H1 (cell line): Measurements from ENCODE around the gene TSPAN16. TPM values are rescaled to one million over a fixed set of nuclear protein-coding genes. Genes with fewer than 3 reads are reported as not detected.

Source experiments
- CTCF ChIA-PET: fragments of 300-600 bp; sonication (Branson Sonifier 250); formaldehyde crosslinking; loops from one replicate; lab custom pipeline; 2021; ENCODE audit not compliant: partially characterized antibody; lab: Charles Lee
- POLR2A ChIA-PET: fragments of 300-600 bp; sonication (Branson Sonifier 250); formaldehyde crosslinking; loops from one replicate; lab custom pipeline; 2021; ENCODE audit warnings: inconsistent platforms; ENCODE audit not compliant: partially characterized antibody; lab: Charles Lee
- DNase-seq, 2 experiments: peaks; one replicate each; pipeline versions ENCODE4 v3.0.0 to v3.0.0-alpha.2; 2010 to 2022; ENCODE audit warnings: low spot score in 2 of 2, low read depth in 1 of 2, mixed read lengths in 1 of 2
- FAIRE-seq: peaks from 2 replicates; lab custom pipeline; 2011; peaks lifted over from hg19 to GRCh38; lab: Jason Lieb, UNC
- H2AFZ ChIP-seq: 2 replicates; pipeline ENCODE4 v1.8.1; 2012; ENCODE audit warnings: low read length, inconsistent platforms
- H2AK5ac ChIP-seq: 2 replicates; pipeline ENCODE4 v1.6.1; 2013; ENCODE audit warnings: low read depth, low read length
- H2BK120ac ChIP-seq: replicated peaks from 2 replicates; pipeline ENCODE3; 2013; ENCODE audit warnings: low read depth, low read length, inconsistent platforms
- H2BK12ac ChIP-seq: 2 replicates; pipeline ENCODE4 v1.6.1; 2013; ENCODE audit warnings: low read depth, low read length
- H2BK15ac ChIP-seq: 2 replicates; pipeline ENCODE4 v1.6.1; 2013; ENCODE audit warnings: low read length
- H2BK20ac ChIP-seq: 2 replicates; pipeline ENCODE4 v1.6.1; 2013; ENCODE audit warnings: low read length
- H2BK5ac ChIP-seq: 2 replicates; pipeline ENCODE4 v1.6.1; 2013; ENCODE audit warnings: low read depth, low read length
- H3K14ac ChIP-seq: 2 replicates; pipeline ENCODE4 v1.6.1; 2013; ENCODE audit warnings: inconsistent platforms; ENCODE audit not compliant: insufficient read length
- H3K18ac ChIP-seq: 2 replicates; pipeline ENCODE4 v1.6.1; 2013; ENCODE audit warnings: low read length; ENCODE audit errors: extremely low read depth
- H3K23ac ChIP-seq: 2 replicates; pipeline ENCODE4 v1.6.1; 2013; ENCODE audit warnings: inconsistent platforms; ENCODE audit not compliant: insufficient read length
- H3K23me2 ChIP-seq: 2 replicates; pipeline ENCODE4 v1.6.1; 2013; ENCODE audit warnings: low read depth, low read length
- H3K27ac ChIP-seq: 2 replicates; pipeline ENCODE4 v1.6.1; 2011; ENCODE audit warnings: low read depth, low read length, inconsistent platforms
- H3K27me3 ChIP-seq, 4 experiments: replicated peaks in 1 of 4; 1 replicate in 1 of 4; 2 replicates in 3 of 4; pipeline versions ENCODE4 v1.6.1 to v1.8.1; 2011 to 2013; ENCODE audit warnings: low read length in 3 of 4, mild to moderate bottlenecking in 3 of 4, inconsistent platforms in 2 of 4, mixed read lengths in 2 of 4, moderate library complexity in 1 of 4; ENCODE audit not compliant: control insufficient read depth in 3 of 4, insufficient read depth in 3 of 4; ENCODE audit errors: extremely low read depth in 1 of 4
- H3K36me3 ChIP-seq, 4 experiments: 2 replicates each; pipeline versions ENCODE4 v1.6.1 to v1.8.1; 2011 to 2013; ENCODE audit warnings: mild to moderate bottlenecking in 4 of 4, low read length in 3 of 4, moderate library complexity in 2 of 4, control low read depth in 1 of 4, inconsistent platforms in 1 of 4; ENCODE audit not compliant: insufficient read depth in 4 of 4, control insufficient read depth in 2 of 4
- H3K4ac ChIP-seq: replicated peaks from 2 replicates; pipeline ENCODE3; 2013; ENCODE audit warnings: low read length, low read depth, mixed read lengths, inconsistent platforms; ENCODE audit not compliant: insufficient read length
- H3K4me1 ChIP-seq, 4 experiments: replicated peaks in 1 of 4; 1 replicate in 1 of 4; 2 replicates in 3 of 4; pipeline versions ENCODE4 v1.6.1 to v1.8.1; 2011 to 2013; ENCODE audit warnings: low read length in 3 of 4, inconsistent platforms in 2 of 4, mixed read lengths in 1 of 4; ENCODE audit not compliant: insufficient read depth in 4 of 4, control insufficient read depth in 3 of 4
- H3K4me2 ChIP-seq, 2 experiments: 2 replicates each; pipeline versions ENCODE4 v1.6.1 to v1.8.1; 2011 to 2013; ENCODE audit warnings: low read depth in 2 of 2, low read length in 2 of 2, control low read depth in 1 of 2, inconsistent platforms in 1 of 2, mild to moderate bottlenecking in 1 of 2; ENCODE audit not compliant: insufficient read depth in 1 of 2
- H3K4me3 ChIP-seq, 4 experiments: fragments of 200-600, 300-600 bp in 1 of 4; sonication (generic), shearing (Covaris generic), sonication (Bioruptor Twin) in 1 of 4; 2 replicates each; pipeline versions ENCODE4 v1.5.1 to v1.8.1; 2011 to 2016; ENCODE audit warnings: low read length in 4 of 4, low read depth in 3 of 4, control low read depth in 2 of 4, inconsistent platforms in 2 of 4, mild to moderate bottlenecking in 2 of 4, mixed read lengths in 1 of 4, moderate library complexity in 1 of 4; ENCODE audit not compliant: insufficient read depth in 2 of 4; ENCODE audit errors: extremely low read depth in 1 of 4
- H3K56ac ChIP-seq: replicated peaks from 2 replicates; pipeline ENCODE3; 2013; ENCODE audit warnings: low read depth, mild to moderate bottlenecking, mixed read lengths, low read length, inconsistent platforms; ENCODE audit not compliant: insufficient read length
- H3K79me1 ChIP-seq: 2 replicates; pipeline ENCODE4 v1.6.1; 2013; ENCODE audit warnings: low read depth, low read length, control low read depth
- H3K79me2 ChIP-seq, 2 experiments: 2 replicates each; pipeline versions ENCODE4 v1.6.1 to v1.8.1; 2012 to 2013; ENCODE audit warnings: low read length in 2 of 2, mild to moderate bottlenecking in 2 of 2, inconsistent platforms in 1 of 2; ENCODE audit not compliant: insufficient read depth in 2 of 2, control insufficient read depth in 1 of 2
- H3K9ac ChIP-seq, 4 experiments: replicated peaks in 1 of 4; 1 replicate in 1 of 4; 2 replicates in 3 of 4; pipeline versions ENCODE4 v1.6.1 to v1.8.1; 2011 to 2013; ENCODE audit warnings: low read depth in 3 of 4, low read length in 3 of 4, control low read depth in 2 of 4, mild to moderate bottlenecking in 2 of 4, moderate library complexity in 2 of 4, inconsistent platforms in 1 of 4; ENCODE audit errors: extremely low read depth in 1 of 4
- H3K9me3 ChIP-seq, 2 experiments: 2 replicates each; pipeline versions ENCODE4 v1.6.1 to v1.8.1; 2012 to 2013; ENCODE audit warnings: mild to moderate bottlenecking in 2 of 2, moderate library complexity in 2 of 2, control low read depth in 1 of 2, inconsistent platforms in 1 of 2, low read depth in 1 of 2, low read length in 1 of 2, mixed read lengths in 1 of 2; ENCODE audit not compliant: insufficient read depth in 2 of 2
- H4K20me1 ChIP-seq, 2 experiments: replicated peaks in 1 of 2; 2 replicates each; pipeline versions ENCODE3 to v1.8.1; 2011 to 2013; ENCODE audit warnings: inconsistent platforms in 2 of 2, low read length in 2 of 2, mild to moderate bottlenecking in 1 of 2; ENCODE audit not compliant: insufficient read depth in 2 of 2, control insufficient read depth in 1 of 2
- H4K5ac ChIP-seq: 2 replicates; pipeline ENCODE4 v1.6.1; 2013; ENCODE audit warnings: low read length, low read depth, mixed read lengths, inconsistent platforms; ENCODE audit not compliant: insufficient read length
- H4K8ac ChIP-seq: 2 replicates; pipeline ENCODE4 v1.8.0; 2013; ENCODE audit warnings: mild to moderate bottlenecking, moderate library complexity, low read length, inconsistent platforms; ENCODE audit not compliant: insufficient read depth; ENCODE audit errors: extremely low read depth
- H4K91ac ChIP-seq: replicated peaks from 2 replicates; pipeline ENCODE3; 2013; ENCODE audit warnings: low read length, mixed read lengths, inconsistent platforms; ENCODE audit not compliant: insufficient read length
- CBX5 ChIP-seq: fragments of 300-800, 300-1000 bp; sonication (generic); IDR thresholded peaks from 2 replicates; pipeline ENCODE4 v1.7.1; 2016; ENCODE audit warnings: antibody characterized with exemption, low read length, low read depth
- CEBPB ChIP-seq: IDR thresholded peaks from 2 replicates; pipeline ENCODE4 v1.6.1; 2012; ENCODE audit warnings: low read depth, low read length
- PHF8 ChIP-seq: fragments of 200-600 bp; sonication (generic); conservative IDR thresholded peaks from 2 replicates; pipeline ENCODE4 v1.7.1; 2012; ENCODE audit warnings: low read depth, mild to moderate bottlenecking, inconsistent platforms, low read length, moderate library complexity
- WGBS, 2 experiments: shearing (Covaris generic) in 1 of 2; methylation state at CpG; one replicate each; pipeline versions ENCODE4 v1.1.6 to v1.1.7; 2013 to 2015; ENCODE audit warnings: low lambda C conversion rate in 2 of 2, mixed read lengths in 2 of 2, inconsistent platforms in 1 of 2, low coverage in 1 of 2, missing lambda C conversion rate in 1 of 2; ENCODE audit not compliant: insufficient replicate concordance in 2 of 2, insufficient coverage in 1 of 2, insufficient read length in 1 of 2; ENCODE audit errors: extremely low coverage in 1 of 2, missing lambda C conversion rate in 1 of 2; 5-methylcytosine and 5-hydroxymethylcytosine counted together
- polyA plus RNA-seq, 7 experiments: library from polyadenylated mRNA; depleted of rRNA in 3 of 7; stranded (reverse) in 5 of 7; unstranded in 2 of 7; fragments of >200 nt in 5 of 7; fragments of 200-250 nt in 2 of 7; gene quantifications; 1 replicate in 5 of 7; 2 replicates in 1 of 7; 4 replicates in 1 of 7; pipeline versions ENCODE4 v1.2.1 to v1.2.3, GENCODE V29; 2011 to 2013; ENCODE audit warnings: missing spikeins in 2 of 7, mixed read lengths in 2 of 7
- total RNA-seq: library from RNA; stranded (reverse); fragmentation: NEBNext Ultra II Directional; extraction: Animal tissue kit (Norgen Biotek cat#: 25700); gene quantifications from 2 replicates; pipeline ENCODE4 v1.2.1, GENCODE V29; 2021

The TSPAN16 gene
- total and polyA plus RNA-seq, 2 of the 8 experiments (the other 6 are each of a cell fraction or from before 2014, with no cell fraction given), result not detected

- Histone ChIP-seq H3K79me1 (peaks cover 3% of the 10 kb centered on the region; the same call in 1 of the 2 replicates), H3K23ac (no peak overlapping the region), H2AFZ (no peak overlapping the region), H2BK5ac (no peak overlapping the region), H2BK15ac (no peak overlapping the region), H3K27ac (no peak overlapping the region), H4K8ac (no peak overlapping the region), H4K20me1 (peaks cover 0 to 3% of the 10 kb centered on the region in 2 experiments), H3K4me1 (peaks cover 0 to 5% (median 0%) of the 10 kb centered on the region in 4 experiments; a peak in 3 of 7 replicates), H3K23me2 (no peaks in the 10 kb centered on the region), H3K9ac (no peak overlapping the region), H3K27me3 (no peaks in the 10 kb centered on the region), H3K9me3 (no peaks in the 10 kb centered on the region), H2AK5ac (no peak overlapping the region), H3K4ac (no peak overlapping the region), H2BK20ac (no peak overlapping the region), H3K56ac (no peak overlapping the region), H3K14ac (no peak overlapping the region), H4K5ac (no peak overlapping the region), H3K4me2 (no peak overlapping the region), H3K18ac (no peak overlapping the region), H3K36me3 (peaks cover 4 to 12% (median 7%) of the 10 kb centered on the region in 4 experiments; a peak in 4 of 8 replicates), H3K79me2 (peaks cover 0 to 6% of the 10 kb centered on the region in 2 experiments; a peak in 1 of 4 replicates), H3K4me3 (no peak overlapping the region), H2BK120ac (no peak overlapping the region), H4K91ac (no peak overlapping the region), H2BK12ac (no peak overlapping the region; the same call in 1 of the 2 replicates)
- ChIA-PET CTCF (interaction anchor here (0.8 to 1.6 kb wide), 3 partner anchors 20 to 189 kb away, joined by 3 read pairs; partner anchors contain the start of gene TSPAN16), POLR2A (interaction anchor here (1.0 to 1.2 kb wide), 3 partner anchors 13 to 73 kb away, joined by 3 to 5 read pairs (median 3); no protein-coding TSS in a partner anchor)
- FAIRE-seq, result no peak
- TF ChIP-seq CEBPB, result no peak
- TF ChIP-seq PHF8, result no peak
- no peak for TF ChIP-seq CBX5
- WGBS, 2 experiments, result 85% methylated on average over 6 of the region's 7 CpGs; no CpG with 5 or more reads in 1 of the 2 experiments
- DNase-seq, result no peak
Measured at GRCh38 chr19:11256189-11256588, 39.8 kb upstream of the TSPAN16 start.
